CD4-positive, alpha-beta T cell treated with Interleukin-15 for 1 hour (primary cell): ENCODE data around the gene LHFPL2.

Source experiments
- DNase-seq: peaks from one replicate; pipeline ENCODE4 v3.0.0-alpha.2; 2020

Gene LHFPL2

GRCh38 chr5:78613756-78614155 lies 34.8 kb downstream of the LHFPL2 start:
- no peak for DNase-seq

GRCh38 chr5:78613151-78613533 lies 35.4 kb downstream of the LHFPL2 start:
- no peak for DNase-seq

GRCh38 chr5:78612227-78613150 lies 36.1 kb downstream of the LHFPL2 start:
- no peak for DNase-seq

- no peak for DNase-seq
These were observed 37.4 kb downstream of the LHFPL2 start for GRCh38 chr5:78611126-78611605.

- DNase-seq, result no peak
These were observed 37.9 kb downstream of the LHFPL2 start for GRCh38 chr5:78610636-78611035.

GRCh38 chr5:78610163-78610583 lies 38.4 kb downstream of the LHFPL2 start:
- DNase-seq, result no peak

- no peak for DNase-seq
These were observed 40.7 kb downstream of the LHFPL2 start for GRCh38 chr5:78607864-78608263.

- DNase-seq, result no peak
These were observed 42.3 kb downstream of the LHFPL2 start for GRCh38 chr5:78606241-78606640.

- DNase-seq, result no peak
These were observed 43.0 kb downstream of the LHFPL2 start for GRCh38 chr5:78605611-78606010.

- no peak for DNase-seq
These were observed 43.8 kb downstream of the LHFPL2 start for GRCh38 chr5:78604689-78605285.

- DNase-seq, result no peak
These were observed 44.9 kb downstream of the LHFPL2 start for GRCh38 chr5:78603636-78604175.

- no peak for DNase-seq
These were observed 46.2 kb downstream of the LHFPL2 start for GRCh38 chr5:78602400-78602799.

- no peak for DNase-seq
These were observed 46.8 kb downstream of the LHFPL2 start for GRCh38 chr5:78601559-78602314.

- no peak for DNase-seq
These were observed 47.7 kb downstream of the LHFPL2 start for GRCh38 chr5:78600687-78601414.

GRCh38 chr5:78598973-78599372 lies 49.6 kb downstream of the LHFPL2 start:
- DNase-seq, result no peak

GRCh38 chr5:78597974-78598371 lies 50.6 kb downstream of the LHFPL2 start:
- DNase-seq, result no peak

- DNase-seq, result no peak
These were observed 51.3 kb downstream of the LHFPL2 start for GRCh38 chr5:78597068-78597973.

- no peak for DNase-seq
These were observed 53.1 kb downstream of the LHFPL2 start for GRCh38 chr5:78595458-78595921.

- no peak for DNase-seq
These were observed 53.7 kb downstream of the LHFPL2 start for GRCh38 chr5:78594610-78595457.

GRCh38 chr5:78594021-78594420 lies 54.6 kb downstream of the LHFPL2 start:
- DNase-seq, result no peak
